Panc1 (cell line): ENCODE measurements around the gene CSMD2. TPM values are rescaled to one million over a fixed set of nuclear protein-coding genes. Genes with fewer than 3 reads are reported as not detected.

Experiments
- ATAC-seq: fragments of 200-7000 bp; cut with Tn5 transposase; 2 replicates; pipeline ENCODE4 v1.9.1; 2020; ENCODE audit warnings: mild to moderate bottlenecking, moderate library complexity
- BruUV-seq: library from RNA; stranded (reverse); fragments of 400-500 nt; replicated peaks from 2 replicates; lab custom pipeline; 2021; lab: Mats Ljungman, UMichigan
- CTCF ChIA-PET: fragments of 300-600 bp; sonication (Branson Sonifier 250); formaldehyde crosslinking; loops from one replicate; lab custom pipeline; 2022; ENCODE audit warnings: antibody characterized with exemption; lab: Charles Lee
- POLR2A ChIA-PET: fragments of 300-600 bp; sonication (Branson Sonifier 250); formaldehyde crosslinking; loops from one replicate; lab custom pipeline; 2022; ENCODE audit warnings: antibody characterized with exemption; lab: Charles Lee
- DNase-seq: peaks from one replicate; pipeline ENCODE4 v3.0.0-alpha.2; 2010; ENCODE audit warnings: low read depth, low spot score
- H3K27ac ChIP-seq: 2 replicates; pipeline ENCODE4 v1.5.1; 2011; ENCODE audit warnings: mild to moderate bottlenecking, low read length, inconsistent platforms
- H3K27me3 ChIP-seq: fragments of 200-500 bp; sonication (Bioruptor generic); 2 replicates; pipeline ENCODE4 v1.6.0; 2014; ENCODE audit warnings: low read length, inconsistent platforms; ENCODE audit not compliant: control insufficient read depth, insufficient read depth
- H3K36me3 ChIP-seq: fragments of 200-500 bp; sonication (Bioruptor generic); 2 replicates; pipeline ENCODE4 v1.5.1; 2014; ENCODE audit warnings: inconsistent platforms, mild to moderate bottlenecking, low read length, moderate library complexity; ENCODE audit not compliant: control insufficient read depth, insufficient read depth
- H3K4me1 ChIP-seq: 2 replicates; pipeline ENCODE4 v1.5.1; 2011; ENCODE audit warnings: inconsistent platforms, mild to moderate bottlenecking, low read length, moderate library complexity; ENCODE audit not compliant: control insufficient read depth, insufficient read depth
- H3K4me3 ChIP-seq, 2 experiments: 2 replicates each; pipeline ENCODE4 v1.5.1; 2011 to 2012; ENCODE audit warnings: low read depth in 2 of 2, low read length in 2 of 2, mild to moderate bottlenecking in 2 of 2, inconsistent platforms in 1 of 2, moderate library complexity in 1 of 2
- H3K9me3 ChIP-seq: fragments of 200-500 bp; sonication (Bioruptor generic); 2 replicates; pipeline ENCODE4 v1.5.1; 2014; ENCODE audit warnings: low read depth, mild to moderate bottlenecking, inconsistent platforms, low read length, moderate library complexity; ENCODE audit not compliant: control insufficient read depth, insufficient read depth
- POLR2AphosphoS5 ChIP-seq: IDR thresholded peaks from 2 replicates; pipeline ENCODE4 v1.6.1; 2012; ENCODE audit warnings: mild to moderate bottlenecking, low read depth, low read length, moderate library complexity
- REST ChIP-seq, 2 experiments: IDR thresholded peaks; 2 replicates each; pipeline ENCODE4 v1.6.1; 2011 to 2012; ENCODE audit warnings: low read depth in 2 of 2, control low read depth in 1 of 2, low read length in 1 of 2, mild to moderate bottlenecking in 1 of 2, moderate library complexity in 1 of 2; ENCODE audit not compliant: insufficient read depth in 1 of 2
- SIN3A ChIP-seq: IDR thresholded peaks from 2 replicates; pipeline ENCODE4 v1.6.1; 2012; ENCODE audit warnings: low read depth, mild to moderate bottlenecking, low read length, moderate library complexity, borderline replicate concordance; ENCODE audit not compliant: insufficient read depth
- TCF7L2 ChIP-seq: IDR thresholded peaks from 2 replicates; pipeline ENCODE4 v1.6.1; 2011; ENCODE audit warnings: mild to moderate bottlenecking, low read depth, low read length, inconsistent platforms
- in situ Hi-C: cut with HindIII; loops from 2 replicates; pipeline ENCODE4 v1.10.0; 2016; ENCODE audit warnings: low sequenced_read_pairs, low pct_unique_long_range_greater_than_20kb
- intact Hi-C: fragments of 100-400 bp; cut with micrococcal nuclease; formaldehyde crosslinking; loops from one replicate; pipeline ENCODE4 v1.10.0; 2022; ENCODE audit not compliant: unreplicated experiment
- total RNA-seq: library from RNA; stranded (reverse); gene quantifications from one replicate; pipeline ENCODE4 v1.2.1, GENCODE V29; 2021; ENCODE audit not compliant: unreplicated experiment
- TF ChIP-seq, protein P1 (sequence below): fragments of 450-650 bp; IDR thresholded peaks from 2 replicates; pipeline ENCODE4 v1.5.1; 2017; ENCODE audit warnings: mild to moderate bottlenecking

CSMD2 gene
- total RNA-seq, 1 experiment from 2014 or later: not detected

DNA sequence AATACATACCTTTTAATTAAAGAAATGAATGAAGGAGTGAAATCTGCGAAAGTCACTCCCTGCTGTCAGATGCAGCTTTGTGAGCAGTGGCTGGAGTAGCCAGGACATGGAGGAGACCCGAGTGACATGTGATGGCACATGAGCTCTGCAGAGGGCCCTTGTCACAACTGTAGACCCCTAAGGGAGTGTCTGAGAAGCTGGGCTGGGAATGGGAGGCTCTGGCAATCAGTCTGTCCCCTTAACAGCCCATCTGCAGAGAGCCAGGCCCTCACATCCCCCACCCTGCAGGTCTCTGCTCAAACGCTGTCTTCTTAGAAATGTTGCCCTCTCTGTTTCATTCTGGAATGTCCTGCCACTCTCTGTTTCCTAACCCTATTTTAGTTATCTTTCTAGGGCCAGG lies 176.9 kb downstream of the CSMD2 start:
- no peaks in the 10 kb centered on the region for H3K9me3 ChIP-seq
- DNase-seq: no peak
- ChIA-PET CTCF (no interaction called here), POLR2A (no interaction called here)
- TF ChIP-seq POLR2AphosphoS5: no peak
- no peak for TF ChIP-seq REST (IDR thresholded peaks at IDR 0.05; ENCODE audit: insufficient read depth in 1 of 2, low read depth in 2 of 2, low read length in 1 of 2)
- no peak for TF ChIP-seq SIN3A
- TF ChIP-seq, protein P1, sequence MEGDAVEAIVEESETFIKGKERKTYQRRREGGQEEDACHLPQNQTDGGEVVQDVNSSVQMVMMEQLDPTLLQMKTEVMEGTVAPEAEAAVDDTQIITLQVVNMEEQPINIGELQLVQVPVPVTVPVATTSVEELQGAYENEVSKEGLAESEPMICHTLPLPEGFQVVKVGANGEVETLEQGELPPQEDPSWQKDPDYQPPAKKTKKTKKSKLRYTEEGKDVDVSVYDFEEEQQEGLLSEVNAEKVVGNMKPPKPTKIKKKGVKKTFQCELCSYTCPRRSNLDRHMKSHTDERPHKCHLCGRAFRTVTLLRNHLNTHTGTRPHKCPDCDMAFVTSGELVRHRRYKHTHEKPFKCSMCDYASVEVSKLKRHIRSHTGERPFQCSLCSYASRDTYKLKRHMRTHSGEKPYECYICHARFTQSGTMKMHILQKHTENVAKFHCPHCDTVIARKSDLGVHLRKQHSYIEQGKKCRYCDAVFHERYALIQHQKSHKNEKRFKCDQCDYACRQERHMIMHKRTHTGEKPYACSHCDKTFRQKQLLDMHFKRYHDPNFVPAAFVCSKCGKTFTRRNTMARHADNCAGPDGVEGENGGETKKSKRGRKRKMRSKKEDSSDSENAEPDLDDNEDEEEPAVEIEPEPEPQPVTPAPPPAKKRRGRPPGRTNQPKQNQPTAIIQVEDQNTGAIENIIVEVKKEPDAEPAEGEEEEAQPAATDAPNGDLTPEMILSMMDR: no peak
- no peak for TF ChIP-seq TCF7L2
- intact Hi-C loops (no loop called here), in situ Hi-C loops (no loop called here)
- H3K4me1 ChIP-seq: no peaks in the 10 kb centered on the region
- no peak for ATAC-seq
- no peaks in the 10 kb centered on the region for H3K27me3 ChIP-seq
- BruUV-seq: no TSS peak
- no peak overlapping the region for H3K4me3 ChIP-seq
- H3K36me3 ChIP-seq: no peaks in the 10 kb centered on the region
- H3K27ac ChIP-seq: no peak overlapping the region

- ATAC-seq: no peak
- in situ Hi-C loops (no loop called here), intact Hi-C loops (no loop called here)
- ChIA-PET POLR2A (no interaction called here), CTCF (no interaction called here)
- no peaks in the 10 kb centered on the region for H3K27me3 ChIP-seq
- BruUV-seq: no TSS peak
- TF ChIP-seq SIN3A (no peak), POLR2AphosphoS5 (no peak), TCF7L2 (no peak), REST (IDR thresholded peaks at IDR 0.05; ENCODE audit: insufficient read depth in 1 of 2, low read depth in 2 of 2, low read length in 1 of 2) (no peak)
- TF ChIP-seq, protein P1: no peak
- no peaks in the 10 kb centered on the region for H3K36me3 ChIP-seq
- no peak overlapping the region for H3K4me3 ChIP-seq
- no peak overlapping the region for H3K27ac ChIP-seq
- no peak for DNase-seq
- H3K4me1 ChIP-seq: no peaks in the 10 kb centered on the region
- no peaks in the 10 kb centered on the region for H3K9me3 ChIP-seq
Measured at GRCh38 chr1:33986390-33987095, 178.5 kb downstream of the CSMD2 start.
